ENCODE measurements around the gene USP47. TPM values are rescaled to one million over a fixed set of nuclear protein-coding genes. Genes with fewer than 3 reads are reported as not detected.

USP47 gene
- total RNA-seq, 1 experiment from 2014 or later = 45.2 TPM

- DNase-seq = no peak
- peaks cover 96% of the 10 kb centered on the region for H3K79me2 ChIP-seq (ENCODE audit: low read length)
- CTCF ChIA-PET = no interaction called here
- 0 out of 2 replicates have a peak, but pooled peaks cover 4% of the 10 kb centered on the region for H3K9me3 ChIP-seq (ENCODE audit: low read length)
- no peak for TF ChIP-seq EZH2 (IDR thresholded peaks at IDR 0.05; ENCODE audit: low read length, unreplicated experiment)
- no peak for TF ChIP-seq CTCF (conservative IDR thresholded peaks at IDR 0.05; ENCODE audit: low read depth, low read length)
- TF ChIP-seq EZH2phosphoT487 (IDR thresholded peaks at IDR 0.05; ENCODE audit: borderline replicate concordance, low read length) = no peak
- no peak overlapping the region for H2AFZ ChIP-seq (ENCODE audit: low read length)
- intact Hi-C loops (cut with micrococcal nuclease) = no loop called here
- no peak overlapping the region for H3K27ac ChIP-seq (ENCODE audit: low read length)
- H3K9me2 ChIP-seq (replicated peaks; ENCODE audit: low read length) = no peaks in the 10 kb centered on the region
- 0 out of 2 replicates have a peak, but pooled peaks cover 11% of the 10 kb centered on the region for H4K20me1 ChIP-seq (ENCODE audit: low read length)
- peaks cover 3% of the 10 kb centered on the region; the same call in 1 of the 2 replicates for H3K4me1 ChIP-seq (ENCODE audit: insufficient read depth, low read length)
- BruUV-seq (replicated peaks) = no TSS peak
- ATAC-seq = no peak
- no peak overlapping the region for H3K9ac ChIP-seq (ENCODE audit: low read length)
- H3K4me3 ChIP-seq (ENCODE audit: low read length) = no peak overlapping the region
- H3K27me3 ChIP-seq (ENCODE audit: low read length) = no peaks in the 10 kb centered on the region
- no peaks in the 10 kb centered on the region for H3F3A ChIP-seq (ENCODE audit: low read length, unreplicated experiment)
- H3K4me2 ChIP-seq (ENCODE audit: low read length) = no peak overlapping the region
- peaks cover 7% of the 10 kb centered on the region; the same call in 1 of the 2 replicates for H3K36me3 ChIP-seq (ENCODE audit: low read depth, low read length)
- POLR2A ChIA-PET (ENCODE audit: unreplicated experiment) = no interaction called here
These were observed 23.7 kb downstream of the USP47 start for GRCh38 chr11:11865449-11865848.

- Histone ChIP-seq H3K36me3 (ENCODE audit: low read depth, low read length) (peaks cover 7% of the 10 kb centered on the region; the same call in 1 of the 2 replicates), H3K79me2 (ENCODE audit: low read length) (peaks cover 96% of the 10 kb centered on the region), H3F3A (ENCODE audit: low read length, unreplicated experiment) (no peaks in the 10 kb centered on the region), H3K27me3 (ENCODE audit: low read length) (no peaks in the 10 kb centered on the region), H3K9me3 (ENCODE audit: low read length) (0 out of 2 replicates have a peak, but pooled peaks cover 4% of the 10 kb centered on the region), H3K4me1 (ENCODE audit: insufficient read depth, low read length) (no peaks in the 10 kb centered on the region), H3K9me2 (replicated peaks; ENCODE audit: low read length) (no peaks in the 10 kb centered on the region), H3K4me2 (ENCODE audit: low read length) (no peak overlapping the region), H3K27ac (ENCODE audit: low read length) (no peak overlapping the region), H3K4me3 (ENCODE audit: low read length) (no peak overlapping the region), H3K9ac (ENCODE audit: low read length) (no peak overlapping the region), H2AFZ (ENCODE audit: low read length) (no peak overlapping the region), H4K20me1 (ENCODE audit: low read length) (0 out of 2 replicates have a peak, but pooled peaks cover 7% of the 10 kb centered on the region)
- no TSS peak for BruUV-seq (replicated peaks)
- ATAC-seq = no peak
- ChIA-PET POLR2A (ENCODE audit: unreplicated experiment) (no interaction called here), CTCF (no interaction called here)
- DNase-seq = no peak
- intact Hi-C loops (cut with micrococcal nuclease) = no loop called here
- TF ChIP-seq EZH2phosphoT487 (IDR thresholded peaks at IDR 0.05; ENCODE audit: borderline replicate concordance, low read length) = no peak
- no peak for TF ChIP-seq EZH2 (IDR thresholded peaks at IDR 0.05; ENCODE audit: low read length, unreplicated experiment)
- TF ChIP-seq CTCF (conservative IDR thresholded peaks at IDR 0.05; ENCODE audit: low read depth, low read length) = no peak
These were observed 24.4 kb downstream of the USP47 start for GRCh38 chr11:11866203-11866602.

- Histone ChIP-seq H3K79me2 (ENCODE audit: low read length) (peaks cover 94% of the 10 kb centered on the region), H3K27ac (ENCODE audit: low read length) (no peak overlapping the region), H3K36me3 (ENCODE audit: low read depth, low read length) (peaks cover 7% of the 10 kb centered on the region; the same call in 1 of the 2 replicates), H3K4me3 (ENCODE audit: low read length) (no peak overlapping the region), H3F3A (ENCODE audit: low read length, unreplicated experiment) (no peaks in the 10 kb centered on the region), H4K20me1 (ENCODE audit: low read length) (peaks cover 17% of the 10 kb centered on the region; the same call in 1 of the 2 replicates), H3K4me1 (ENCODE audit: insufficient read depth, low read length) (no peaks in the 10 kb centered on the region), H3K4me2 (ENCODE audit: low read length) (no peak overlapping the region), H3K9ac (ENCODE audit: low read length) (no peak overlapping the region), H3K9me2 (replicated peaks; ENCODE audit: low read length) (no peaks in the 10 kb centered on the region), H3K9me3 (ENCODE audit: low read length) (0 out of 2 replicates have a peak, but pooled peaks cover 4% of the 10 kb centered on the region), H2AFZ (ENCODE audit: low read length) (no peak overlapping the region), H3K27me3 (ENCODE audit: low read length) (no peaks in the 10 kb centered on the region)
- ATAC-seq (no peak), DNase-seq (no peak)
- intact Hi-C loops (cut with micrococcal nuclease) = no loop called here
- POLR2A ChIA-PET (ENCODE audit: unreplicated experiment) = no interaction called here
- no peak for TF ChIP-seq EZH2 (IDR thresholded peaks at IDR 0.05; ENCODE audit: low read length, unreplicated experiment)
- TF ChIP-seq EZH2phosphoT487 (IDR thresholded peaks at IDR 0.05; ENCODE audit: borderline replicate concordance, low read length) = no peak
- TF ChIP-seq CTCF (conservative IDR thresholded peaks at IDR 0.05; ENCODE audit: low read depth, low read length) = no peak
- no TSS peak for BruUV-seq (replicated peaks)
- CTCF ChIA-PET = no interaction called here
These were observed 25.9 kb downstream of the USP47 start for GRCh38 chr11:11867720-11868119.

Data from PC-3 (cell line).